Sigmoid colon (tissue), 4 donors: ENCODE measurements around the gene TBXA2R.

ENCODE experiments used
- EP300 ChIP-seq, 4 donors: sonication (generic); formaldehyde crosslinking; IDR thresholded peaks; one replicate each; pipeline ENCODE4 v1.6.1; 2017; ENCODE audit warnings: antibody characterized with exemption in 4 of 4
- POLR2A ChIP-seq, 2 donors: fragments of 450-650 bp; IDR thresholded peaks; one replicate each; pipeline ENCODE4 v1.6.1; 2016; ENCODE audit warnings: antibody characterized with exemption in 2 of 2, mild to moderate bottlenecking in 2 of 2, moderate library complexity in 2 of 2
- TF ChIP-seq, protein P1 (sequence below), 4 experiments: fragments of 450-650 bp in 3 of 4; fragments of 200-600 bp in 1 of 4; IDR thresholded peaks; one replicate each; pipeline ENCODE4 v1.5.1; 2016 to 2019; ENCODE audit warnings: antibody characterized with exemption in 4 of 4, mild to moderate bottlenecking in 3 of 4, moderate library complexity in 2 of 4

DNA sequence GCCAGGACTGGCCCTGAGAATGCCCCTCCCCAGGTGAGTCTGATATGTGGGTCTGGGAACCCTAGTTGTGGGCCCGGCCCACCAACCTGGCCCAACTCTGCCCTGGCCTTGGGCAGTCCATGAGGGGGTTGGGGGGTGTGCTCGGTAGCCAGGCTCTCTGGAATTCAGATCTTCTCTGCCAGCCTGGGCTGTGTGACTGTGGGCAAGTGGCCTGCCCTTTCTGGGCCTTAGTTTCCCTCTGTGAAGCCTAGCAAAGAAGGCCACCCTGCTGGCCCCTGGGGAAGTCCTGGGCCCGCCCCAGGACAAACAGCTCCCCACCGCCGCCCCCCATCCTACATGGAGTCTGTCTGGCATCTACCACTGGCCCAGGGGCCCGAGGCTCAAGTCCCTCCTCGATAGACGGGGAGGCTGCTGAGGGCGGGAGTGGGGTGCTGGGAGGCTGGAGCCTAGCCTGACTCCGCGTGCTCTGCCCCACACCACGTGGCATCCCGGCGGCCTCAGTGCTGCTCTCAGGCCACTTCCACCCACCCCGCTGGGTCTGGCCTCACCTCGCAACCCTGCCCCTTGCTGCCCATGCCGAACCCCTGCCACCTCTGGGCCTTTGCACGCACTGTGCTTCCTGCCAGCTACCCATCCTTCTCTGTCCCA, 8.3 kb upstream of the TBXA2R start:
- TF ChIP-seq, protein P1, sequence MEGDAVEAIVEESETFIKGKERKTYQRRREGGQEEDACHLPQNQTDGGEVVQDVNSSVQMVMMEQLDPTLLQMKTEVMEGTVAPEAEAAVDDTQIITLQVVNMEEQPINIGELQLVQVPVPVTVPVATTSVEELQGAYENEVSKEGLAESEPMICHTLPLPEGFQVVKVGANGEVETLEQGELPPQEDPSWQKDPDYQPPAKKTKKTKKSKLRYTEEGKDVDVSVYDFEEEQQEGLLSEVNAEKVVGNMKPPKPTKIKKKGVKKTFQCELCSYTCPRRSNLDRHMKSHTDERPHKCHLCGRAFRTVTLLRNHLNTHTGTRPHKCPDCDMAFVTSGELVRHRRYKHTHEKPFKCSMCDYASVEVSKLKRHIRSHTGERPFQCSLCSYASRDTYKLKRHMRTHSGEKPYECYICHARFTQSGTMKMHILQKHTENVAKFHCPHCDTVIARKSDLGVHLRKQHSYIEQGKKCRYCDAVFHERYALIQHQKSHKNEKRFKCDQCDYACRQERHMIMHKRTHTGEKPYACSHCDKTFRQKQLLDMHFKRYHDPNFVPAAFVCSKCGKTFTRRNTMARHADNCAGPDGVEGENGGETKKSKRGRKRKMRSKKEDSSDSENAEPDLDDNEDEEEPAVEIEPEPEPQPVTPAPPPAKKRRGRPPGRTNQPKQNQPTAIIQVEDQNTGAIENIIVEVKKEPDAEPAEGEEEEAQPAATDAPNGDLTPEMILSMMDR (IDR thresholded peaks at IDR 0.05) = no peak
- no peak for TF ChIP-seq EP300 (IDR thresholded peaks at IDR 0.05)
- TF ChIP-seq POLR2A (IDR thresholded peaks at IDR 0.05) = no peak
